Upper lobe of left lung (tissue), 6 donors: ENCODE data around the gene ABCG1. TPM values are rescaled to one million over a fixed set of nuclear protein-coding genes. Genes with fewer than 3 reads are reported as not detected.

Experiments
- ATAC-seq, 2 donors: fragments of 200-7000 bp; cut with Tn5 transposase; one replicate each; pipeline ENCODE4 v1.9.1; 2022; ENCODE audit warnings: mild to moderate bottlenecking in 2 of 2, moderate library complexity in 2 of 2; ENCODE audit not compliant: low FRiP score in 2 of 2
- DNase-seq, 2 donors: peaks; one replicate each; pipeline ENCODE4 v3.0.0-alpha.2; 2019 to 2020
- H3K27ac ChIP-seq, 4 donors: fragments of 200-600 bp; sonication (generic); one replicate each; pipeline ENCODE4 v1.5.1; 2016 to 2019
- H3K27me3 ChIP-seq, 4 donors: fragments of 200-600 bp; sonication (generic); one replicate each; pipeline ENCODE4 v1.5.1; 2017 to 2019
- H3K36me3 ChIP-seq, 4 donors: fragments of 200-600 bp; sonication (generic); one replicate each; pipeline ENCODE4 v1.5.1; 2016 to 2019
- H3K4me1 ChIP-seq, 4 donors: fragments of 200-600 bp; sonication (generic); one replicate each; pipeline ENCODE4 v1.5.1; 2018 to 2019
- H3K4me3 ChIP-seq, 4 donors: fragments of 200-600 bp; sonication (generic); one replicate each; pipeline ENCODE4 v1.5.1; 2017 to 2019; ENCODE audit warnings: mild to moderate bottlenecking in 2 of 4, moderate library complexity in 1 of 4
- H3K9me3 ChIP-seq, 4 donors: fragments of 200-600 bp; sonication (generic); one replicate each; pipeline ENCODE4 v1.5.1; 2018 to 2019
- CTCF ChIP-seq, 6 experiments: fragments of 450-650 bp in 4 of 6; fragments of 200-600 bp in 2 of 6; sonication (generic) in 2 of 6; IDR thresholded peaks; one replicate each; pipeline ENCODE4 v1.5.1; 2016 to 2019; ENCODE audit warnings: antibody characterized with exemption in 6 of 6
- EP300 ChIP-seq, 4 donors: sonication (generic); formaldehyde crosslinking; IDR thresholded peaks; one replicate each; pipeline ENCODE4 v1.5.1; 2017; ENCODE audit warnings: antibody characterized with exemption in 4 of 4, control low read depth in 2 of 4
- POLR2A ChIP-seq, 4 donors: fragments of 450-650 bp; IDR thresholded peaks; one replicate each; pipeline ENCODE4 v1.5.1; 2016 to 2017; ENCODE audit warnings: antibody characterized with exemption in 4 of 4, mild to moderate bottlenecking in 2 of 4
- POLR2AphosphoS5 ChIP-seq, 2 donors: sonication (generic); formaldehyde crosslinking; IDR thresholded peaks; one replicate each; pipeline ENCODE4 v1.5.1; 2017; ENCODE audit warnings: antibody characterized with exemption in 2 of 2
- WGBS, 2 donors: methylation state at CpG; one replicate each; pipeline ENCODE4 v1.1.5; 2017 to 2018; 5-methylcytosine and 5-hydroxymethylcytosine counted together
- total RNA-seq, 6 donors: library from RNA; depleted of rRNA in 4 of 6; stranded (reverse); fragments of >200 nt in 4 of 6; gene quantifications; one replicate each; pipeline versions ENCODE4 v1.1.0 to v1.2.1, GENCODE V29; 2016 to 2021
- donor health status: DM: no; HTN: no; CAD: no; lungs with moderate emphysema.
- donor health status: DM: no; HTN: yes; CAD: no; lungs with severe emphysema.

Gene ABCG1
- total RNA-seq, 6 donors from 2014 or later: 56.7 to 130 (median 79.8) TPM

- TF ChIP-seq EP300 (IDR thresholded peaks at IDR 0.05) (no peak), POLR2A (IDR thresholded peaks at IDR 0.05) (no peak), CTCF (IDR thresholded peaks at IDR 0.05) (no peak), POLR2AphosphoS5 (IDR thresholded peaks at IDR 0.05) (no peak)
- no peaks in the 10 kb centered on the region for H3K9me3 ChIP-seq
- peak; percentile 1 to 70 for ATAC-seq
- H3K36me3 ChIP-seq: peaks cover 0 to 3% (median 0%) of the 10 kb centered on the region in 4 donors
- H3K27ac ChIP-seq: peak overlapping the region; percentile 84 to 94 (median 90)
- WGBS, 2 donors: 1% methylated on average over 21 of the region's 41 CpGs
- no peaks in the 10 kb centered on the region for H3K27me3 ChIP-seq
- peak in 1 of 2 donors; percentile 90 for DNase-seq
- H3K4me3 ChIP-seq: peak overlapping the region; percentile 53 to 75 (median 68)
- H3K4me1 ChIP-seq: peaks cover 28 to 50% (median 36%) of the 10 kb centered on the region in 4 donors
Observed at GRCh38 chr21:42219606-42220137, 732 bp downstream of the ABCG1 start.

GRCh38 chr21:42220138-42220701, 1.3 kb downstream of the ABCG1 start:
- peak in 2 of 4 donors; percentile 2 to 74 for TF ChIP-seq POLR2A (IDR thresholded peaks at IDR 0.05)
- TF ChIP-seq EP300 (IDR thresholded peaks at IDR 0.05): no peak
- TF ChIP-seq POLR2AphosphoS5 (IDR thresholded peaks at IDR 0.05): peak; percentile 44 to 46
- no peak for TF ChIP-seq CTCF (IDR thresholded peaks at IDR 0.05)
- peaks cover 0 to 3% (median 0%) of the 10 kb centered on the region in 4 donors for H3K36me3 ChIP-seq
- WGBS, 2 donors: 1 to 2% methylated on average over 26 of the region's 26 CpGs
- peak overlapping the region; percentile 53 to 75 (median 68) for H3K4me3 ChIP-seq
- no peaks in the 10 kb centered on the region for H3K9me3 ChIP-seq
- H3K27me3 ChIP-seq: no peaks in the 10 kb centered on the region
- ATAC-seq: peak; percentile 79 to 84
- DNase-seq: peak; percentile 72 to 79
- peaks cover 28 to 50% (median 36%) of the 10 kb centered on the region in 4 donors for H3K4me1 ChIP-seq
- peak overlapping the region; percentile 84 to 94 (median 90) for H3K27ac ChIP-seq

- H3K9me3 ChIP-seq: no peaks in the 10 kb centered on the region
- no peaks in the 10 kb centered on the region for H3K27me3 ChIP-seq
- H3K27ac ChIP-seq: peak overlapping the region; percentile 27 to 92 (median 63)
Observed at GRCh38 chr21:42221581-42222345, 2.8 kb downstream of the ABCG1 start.

GRCh38 chr21:42222386-42222785, 3.4 kb downstream of the ABCG1 start:
- no peak for TF ChIP-seq CTCF (IDR thresholded peaks at IDR 0.05)
- no peak for TF ChIP-seq EP300 (IDR thresholded peaks at IDR 0.05)
- TF ChIP-seq POLR2A (IDR thresholded peaks at IDR 0.05): no peak
- no peak for TF ChIP-seq POLR2AphosphoS5 (IDR thresholded peaks at IDR 0.05)
- ATAC-seq (no peak), DNase-seq (no peak)
- Histone ChIP-seq H3K27me3 (no peaks in the 10 kb centered on the region), H3K4me3 (peak overlapping the region in 1 of 4 donors; percentile 70), H3K27ac (peak overlapping the region; percentile 27 to 92 (median 63)), H3K4me1 (peaks cover 31 to 55% (median 37%) of the 10 kb centered on the region in 4 donors), H3K36me3 (peaks cover 0 to 14% (median 0%) of the 10 kb centered on the region in 4 donors), H3K9me3 (no peaks in the 10 kb centered on the region)
- 70 to 75% methylated on average over 6 of the region's 6 CpGs for WGBS, 2 donors

More at GRCh38 chr21:42221581-42222345, 2.8 kb downstream of the ABCG1 start:
- TF ChIP-seq POLR2AphosphoS5 (IDR thresholded peaks at IDR 0.05) (no peak), POLR2A (IDR thresholded peaks at IDR 0.05) (peak in 1 of 4 donors; percentile 20), CTCF (IDR thresholded peaks at IDR 0.05) (no peak), EP300 (IDR thresholded peaks at IDR 0.05) (no peak)
- ATAC-seq (no peak), DNase-seq (no peak)
- 64 to 66% methylated on average over 15 of the region's 15 CpGs for WGBS, 2 donors
- peaks cover 0 to 12% (median 0%) of the 10 kb centered on the region in 4 donors for H3K36me3 ChIP-seq
- H3K4me3 ChIP-seq: peak overlapping the region in 3 of 4 donors; percentile 65 to 75 (median 70)
- H3K4me1 ChIP-seq: peaks cover 28 to 50% (median 36%) of the 10 kb centered on the region in 4 donors
